Thoracic aorta (tissue), 2 donors: ENCODE data around the gene CDAN1. TPM values are rescaled to one million over a fixed set of nuclear protein-coding genes. Genes with fewer than 3 reads are reported as not detected.
"Not testable (repeated sequence)": the region's sequence is repeated elsewhere in the genome, so short reads cannot be mapped to it uniquely, and the experiment has no call there.

Experiments used
- ATAC-seq: fragments of 150-250 bp; one replicate; pipeline ENCODE4 v1.8.0; 2017; ENCODE audit warnings: low read depth; ENCODE audit not compliant: insufficient number of reproducible peaks, low FRiP score
- DNase-seq: peaks from one replicate; pipeline ENCODE4 v3.0.0-alpha.2; 2020; ENCODE audit warnings: low spot score
- H3K27ac ChIP-seq, 2 donors: fragments of 200-600 bp; sonication (generic); 1 replicate in 1 of 2; 2 replicates in 1 of 2; pipeline ENCODE4 v1.5.1; 2016; ENCODE audit warnings: mild to moderate bottlenecking in 2 of 2, moderate library complexity in 2 of 2
- H3K27me3 ChIP-seq: fragments of 200-600 bp; sonication (generic); replicated peaks from 2 replicates; pipeline ENCODE4 v1.6.0; 2016; ENCODE audit warnings: mild to moderate bottlenecking; ENCODE audit not compliant: insufficient read depth
- H3K36me3 ChIP-seq: fragments of 200-600 bp; sonication (generic); one replicate; pipeline ENCODE4 v1.5.1; 2016
- H3K4me1 ChIP-seq, 2 donors: fragments of 200-600 bp; sonication (generic); 1 replicate in 1 of 2; 2 replicates in 1 of 2; pipeline versions ENCODE4 v1.5.1 to v1.6.0; 2016; ENCODE audit warnings: low read depth in 2 of 2, mild to moderate bottlenecking in 1 of 2; ENCODE audit not compliant: control insufficient read depth in 1 of 2
- H3K4me3 ChIP-seq: fragments of 200-600 bp; sonication (generic); 2 replicates; pipeline ENCODE4 v1.5.1; 2016; ENCODE audit warnings: mild to moderate bottlenecking
- H3K9me3 ChIP-seq: fragments of 200-600 bp; sonication (generic); 2 replicates; pipeline ENCODE4 v1.5.1; 2016
- CTCF ChIP-seq: fragments of 200-600 bp; sonication (generic); IDR thresholded peaks from one replicate; pipeline ENCODE4 v1.5.1; 2019; ENCODE audit warnings: antibody characterized with exemption
- total RNA-seq, 2 donors: library from RNA; depleted of rRNA; stranded (reverse); fragments of >200 nt; gene quantifications; one replicate each; pipeline versions ENCODE4 v1.1.0 to v1.2.3, GENCODE V29; 2016

Gene CDAN1
- total RNA-seq, 2 donors from 2014 or later = 16.2 to 19.1 TPM

GRCh38 chr15:42775416-42775815, 38.5 kb upstream of the CDAN1 start:
- no peak overlapping the region for H3K27ac ChIP-seq
- H3K9me3 ChIP-seq = no peaks in the 10 kb centered on the region
- no peak for TF ChIP-seq CTCF
- H3K27me3 ChIP-seq = no peaks in the 10 kb centered on the region
- peaks cover 4% of the 10 kb centered on the region for H3K36me3 ChIP-seq
- H3K4me3 ChIP-seq = no peak overlapping the region
- peaks cover 11 to 41% of the 10 kb centered on the region in 2 donors for H3K4me1 ChIP-seq
- ATAC-seq = no peak
- DNase-seq = no peak

- Histone ChIP-seq H3K9me3 (no peaks in the 10 kb centered on the region), H3K36me3 (peaks cover 4% of the 10 kb centered on the region), H3K27ac (peak overlapping the region; percentile 46 to 56), H3K27me3 (no peaks in the 10 kb centered on the region), H3K4me1 (peaks cover 10 to 46% of the 10 kb centered on the region in 2 donors), H3K4me3 (no peak overlapping the region)
- ATAC-seq = no peak
- no peak for DNase-seq
- TF ChIP-seq CTCF = no peak
Measured at GRCh38 chr15:42772901-42773300, 36.0 kb upstream of the CDAN1 start.

- peaks cover 4% of the 10 kb centered on the region for H3K36me3 ChIP-seq
- H3K4me3 ChIP-seq = no peak overlapping the region
- peak overlapping the region; percentile 46 to 56 for H3K27ac ChIP-seq
- no peaks in the 10 kb centered on the region for H3K9me3 ChIP-seq
- no peak for DNase-seq
- no peak for ATAC-seq
- H3K27me3 ChIP-seq = no peaks in the 10 kb centered on the region
- H3K4me1 ChIP-seq = peaks cover 10 to 46% of the 10 kb centered on the region in 2 donors
- no peak for TF ChIP-seq CTCF
Measured at GRCh38 chr15:42772144-42772543, 35.2 kb upstream of the CDAN1 start.

- not testable (repeated sequence) for DNase-seq, H3K4me3 ChIP-seq, H3K27ac ChIP-seq, H3K9me3 ChIP-seq, ATAC-seq, H3K36me3 ChIP-seq, H3K27me3 ChIP-seq
- H3K4me1 ChIP-seq = peaks cover 3 to 12% of the 10 kb centered on the region in 2 donors
Measured at GRCh38 chr15:42766109-42766508, 29.2 kb upstream of the CDAN1 start.

GRCh38 chr15:42764154-42764731, 27.3 kb upstream of the CDAN1 start:
- H3K4me1 ChIP-seq, DNase-seq, H3K27ac ChIP-seq, ATAC-seq, H3K36me3 ChIP-seq, H3K27me3 ChIP-seq, H3K4me3 ChIP-seq: not testable (repeated sequence)
- H3K9me3 ChIP-seq = peaks cover 17% of the 10 kb centered on the region

GRCh38 chr15:42761813-42762212, 24.9 kb upstream of the CDAN1 start:
- H3K36me3 ChIP-seq, H3K4me3 ChIP-seq, H3K27me3 ChIP-seq, ATAC-seq, DNase-seq, H3K27ac ChIP-seq, H3K4me1 ChIP-seq: not testable (repeated sequence)
- H3K9me3 ChIP-seq = peaks cover 17% of the 10 kb centered on the region

GRCh38 chr15:42760759-42761158, 23.8 kb upstream of the CDAN1 start:
- Histone ChIP-seq H3K4me3 (no peak overlapping the region), H3K36me3 (no peaks in the 10 kb centered on the region), H3K27ac (no peak overlapping the region), H3K9me3 (peaks cover 17% of the 10 kb centered on the region), H3K4me1 (no peaks in the 10 kb centered on the region), H3K27me3 (no peaks in the 10 kb centered on the region)
- no peak for ATAC-seq
- DNase-seq = no peak
- TF ChIP-seq CTCF = no peak
